NCI-H2029 (cell line): ENCODE results near the gene METAP1D.
"Not testable (repeated sequence)": the region's sequence is repeated elsewhere in the genome, so short reads cannot be mapped to it uniquely, and the experiment has no call there.

Experiments
- DNase-seq: peaks from one replicate; lab custom pipeline; 2025; lab: John Stamatoyannopoulos, UW

The METAP1D gene

GRCh38 chr2:172048508-172049503, 49.1 kb downstream of the METAP1D start:
- no peak for DNase-seq

GRCh38 chr2:172049567-172050120, 49.9 kb downstream of the METAP1D start:
- no peak for DNase-seq

- no peak for DNase-seq
Observed at GRCh38 chr2:172050479-172051125, 50.8 kb downstream of the METAP1D start.

GRCh38 chr2:172052000-172052983, 52.5 kb downstream of the METAP1D start:
- DNase-seq = peak; percentile 71

- no peak for DNase-seq
Observed at GRCh38 chr2:172053486-172053885, 53.7 kb downstream of the METAP1D start.

- no peak for DNase-seq
Observed at GRCh38 chr2:172056293-172056692, 56.5 kb downstream of the METAP1D start.

GRCh38 chr2:172058660-172059059, 58.9 kb downstream of the METAP1D start:
- DNase-seq = no peak

- not testable (repeated sequence) for DNase-seq
Observed at GRCh38 chr2:172060118-172060517, 60.4 kb downstream of the METAP1D start.

GRCh38 chr2:172062402-172063004, 62.8 kb downstream of the METAP1D start:
- no peak for DNase-seq

GRCh38 chr2:172063446-172063845, 63.7 kb downstream of the METAP1D start:
- DNase-seq = no peak

- DNase-seq = no peak
Observed at GRCh38 chr2:172065111-172065510, 65.4 kb downstream of the METAP1D start.

GRCh38 chr2:172066394-172066886, 66.7 kb downstream of the METAP1D start:
- no peak for DNase-seq

GRCh38 chr2:172067905-172068304, 68.2 kb downstream of the METAP1D start:
- DNase-seq = not testable (repeated sequence)

GRCh38 chr2:172070936-172071335, 71.2 kb downstream of the METAP1D start:
- DNase-seq = no peak

GRCh38 chr2:172072303-172072702, 72.5 kb downstream of the METAP1D start:
- no peak for DNase-seq

GRCh38 chr2:172072706-172073105, 73.0 kb downstream of the METAP1D start:
- no peak for DNase-seq

GRCh38 chr2:172073518-172073917, 73.8 kb downstream of the METAP1D start:
- DNase-seq = no peak

GRCh38 chr2:172074254-172074653, 74.5 kb downstream of the METAP1D start:
- no peak for DNase-seq

- no peak for DNase-seq
Observed at GRCh38 chr2:172079416-172079815, 79.7 kb downstream of the METAP1D start.

- DNase-seq = no peak
Observed at GRCh38 chr2:172079838-172080640, 80.3 kb downstream of the METAP1D start.
